GM23338 (cell line): ENCODE data around the gene CPNE4. TPM values are rescaled to one million over a fixed set of nuclear protein-coding genes. Genes with fewer than 3 reads are reported as not detected.

Experiments used
- ATAC-seq: fragments of 200-7000 bp; cut with Tn5 transposase; 3 replicates; pipeline ENCODE4 v1.9.1; 2020
- DNase-seq: peaks from one replicate; pipeline ENCODE4 v3.0.0-alpha.2; 2015; ENCODE audit warnings: low spot score
- H2AFZ ChIP-seq: fragments of 200-600 bp; sonication (generic); 2 replicates; pipeline ENCODE4 v1.8.0; 2016; ENCODE audit warnings: antibody characterized with exemption, mild to moderate bottlenecking, moderate library complexity
- H3F3A ChIP-seq: fragments of 200-600 bp; sonication (generic); replicated peaks from 2 replicates; pipeline ENCODE4 v1.8.0; 2017; ENCODE audit warnings: antibody characterized with exemption, mixed run types, low read depth
- H3K27ac ChIP-seq: fragments of 200-600 bp; sonication (generic); 2 replicates; pipeline ENCODE4 v1.6.1; 2016; ENCODE audit warnings: low read depth
- H3K27me3 ChIP-seq: fragments of 200-600 bp; sonication (generic); 2 replicates; pipeline ENCODE4 v1.8.0; 2016; ENCODE audit warnings: mild to moderate bottlenecking, mixed run types, moderate library complexity; ENCODE audit not compliant: insufficient read depth
- H3K36me3 ChIP-seq: fragments of 200-600 bp; sonication (generic); 2 replicates; pipeline ENCODE4 v1.8.0; 2016; ENCODE audit warnings: mild to moderate bottlenecking; ENCODE audit not compliant: insufficient read depth
- H3K4me1 ChIP-seq: fragments of 200-600 bp; sonication (generic); 2 replicates; pipeline ENCODE4 v1.8.0; 2016; ENCODE audit warnings: mild to moderate bottlenecking, moderate library complexity; ENCODE audit not compliant: insufficient read depth
- H3K4me2 ChIP-seq: fragments of 200-600 bp; sonication (generic); 2 replicates; pipeline ENCODE4 v1.7.1; 2017; ENCODE audit warnings: mixed run types
- H3K4me3 ChIP-seq: fragments of 200-600 bp; sonication (generic); 2 replicates; pipeline ENCODE4 v1.6.1; 2016; ENCODE audit warnings: mixed run types
- H3K79me2 ChIP-seq: fragments of 200-600 bp; sonication (generic); replicated peaks from 2 replicates; pipeline ENCODE4 v1.8.0; 2017; ENCODE audit warnings: mild to moderate bottlenecking; ENCODE audit not compliant: insufficient read depth
- H3K9me2 ChIP-seq: fragments of 200-600 bp; sonication (generic); 2 replicates; pipeline ENCODE4 v1.8.0; 2017; ENCODE audit not compliant: insufficient read depth
- H4K20me1 ChIP-seq: fragments of 200-600 bp; sonication (generic); replicated peaks from 2 replicates; pipeline ENCODE4 v1.8.0; 2017; ENCODE audit warnings: mild to moderate bottlenecking; ENCODE audit not compliant: insufficient read depth
- H3K27ac Mint-ChIP-seq: 2 replicates; pipeline ENCODE4 v1.8.0; 2020; ENCODE audit warnings: inconsistent platforms, mild to moderate bottlenecking, moderate library complexity, mixed read lengths
- H3K27me3 Mint-ChIP-seq: 3 replicates; pipeline ENCODE4 v1.8.0; 2022; ENCODE audit warnings: low read depth, mild to moderate bottlenecking, moderate library complexity, mixed read lengths, inconsistent platforms; ENCODE audit not compliant: insufficient read depth, poor library complexity
- H3K36me3 Mint-ChIP-seq: 3 replicates; pipeline ENCODE4 v1.8.0; 2021; ENCODE audit warnings: low read depth, mild to moderate bottlenecking, inconsistent platforms, moderate library complexity, mixed read lengths
- H3K4me1 Mint-ChIP-seq: 3 replicates; pipeline ENCODE4 v1.8.0; 2020; ENCODE audit warnings: mild to moderate bottlenecking, inconsistent platforms, mixed read lengths
- H3K4me3 Mint-ChIP-seq: 3 replicates; pipeline ENCODE4 v1.8.0; 2021; ENCODE audit warnings: moderate library complexity, mild to moderate bottlenecking, inconsistent platforms, mixed read lengths
- H3K9me3 Mint-ChIP-seq: 3 replicates; pipeline ENCODE4 v1.8.0; 2020; ENCODE audit warnings: moderate library complexity, mild to moderate bottlenecking, inconsistent platforms, mixed read lengths
- CTCF ChIP-seq, 2 experiments: fragments of 200-600 bp in 1 of 2; sonication (generic) in 1 of 2; conservative IDR thresholded peaks; 2 replicates each; pipeline versions ENCODE4 v1.5.1 to v1.6.1; 2016 to 2017; ENCODE audit warnings: antibody characterized with exemption in 2 of 2, low read depth in 2 of 2, mild to moderate bottlenecking in 2 of 2, moderate library complexity in 1 of 2
- EZH2phosphoT487 ChIP-seq: fragments of 200-600 bp; sonication (generic); IDR thresholded peaks from one replicate; pipeline ENCODE4 v1.8.1; 2018; ENCODE audit warnings: antibody characterized with exemption; ENCODE audit not compliant: unreplicated experiment
- JUNB ChIP-seq: IDR thresholded peaks from one replicate; pipeline ENCODE4 v1.6.1; 2016; ENCODE audit warnings: antibody characterized with exemption; ENCODE audit not compliant: unreplicated experiment
- NANOG ChIP-seq: IDR thresholded peaks from 2 replicates; pipeline ENCODE4 v1.6.1; 2016; ENCODE audit warnings: antibody characterized with exemption, borderline replicate concordance
- POLR2AphosphoS5 ChIP-seq: IDR thresholded peaks from 2 replicates; pipeline ENCODE4 v1.6.1; 2016; ENCODE audit warnings: antibody characterized with exemption, low read depth
- ZNF114 ChIP-seq: fragments of 250-450 bp; sonication (Bioruptor Pico); IDR thresholded peaks from 2 replicates; pipeline ENCODE4 v1.5.0; 2020; ENCODE audit warnings: mild to moderate bottlenecking, moderate library complexity
- ZNF331 ChIP-seq: fragments of 250-450 bp; sonication (Bioruptor Pico); IDR thresholded peaks from 2 replicates; pipeline ENCODE4 v1.5.0; 2020; ENCODE audit warnings: low read depth, mild to moderate bottlenecking, moderate library complexity
- ZNF462 ChIP-seq: fragments of 250-450 bp; sonication (Bioruptor Pico); IDR thresholded peaks from 2 replicates; pipeline ENCODE4 v1.5.0; 2020; ENCODE audit warnings: mild to moderate bottlenecking, moderate library complexity
- polyA plus RNA-seq: library from polyadenylated mRNA; unstranded; fragments of >200 nt; fragmentation: Nextera tagmentation; extraction: Ambion mirVana; gene quantifications from 2 replicates; pipeline ENCODE4 v1.2.1, GENCODE V29; 2016
- total RNA-seq: library from RNA; depleted of rRNA; stranded (reverse); fragments of >200 nt; shearing (Covaris generic); gene quantifications from 2 replicates; pipeline ENCODE4 v1.2.3, GENCODE V29; 2014

The CPNE4 gene
- total and polyA plus RNA-seq, 2 experiments from 2014 or later = 2.0 to 6.5 TPM

GRCh38 chr3:131846296-131846924, 188.4 kb downstream of the CPNE4 start (continued):
- no peak for TF ChIP-seq NANOG

- DNase-seq = no peak
These were observed 191.6 kb downstream of the CPNE4 start for GRCh38 chr3:131843174-131843573.

GRCh38 chr3:131840156-131840797, 194.5 kb downstream of the CPNE4 start:
- Mint-ChIP-seq H3K4me1 (no peaks in the 10 kb centered on the region), H3K27me3 (peaks cover 1% of the 10 kb centered on the region), H3K9me3 (no peaks in the 10 kb centered on the region), H3K36me3 (no peaks in the 10 kb centered on the region), H3K4me3 (no peak overlapping the region), H3K27ac (no peak overlapping the region)
- no peak for DNase-seq
- H4K20me1 ChIP-seq = no peaks in the 10 kb centered on the region
- no peak overlapping the region for H3K4me3 ChIP-seq
- no peaks in the 10 kb centered on the region for H3K27me3 ChIP-seq
- no peaks in the 10 kb centered on the region for H3K4me1 ChIP-seq
- H2AFZ ChIP-seq = no peak overlapping the region
- H3F3A ChIP-seq = no peaks in the 10 kb centered on the region
- H3K9me2 ChIP-seq = 0 out of 2 replicates have a peak, but pooled peaks cover 2% of the 10 kb centered on the region
- H3K4me2 ChIP-seq = no peak overlapping the region
- no peak for ATAC-seq
- H3K36me3 ChIP-seq = no peaks in the 10 kb centered on the region
- H3K79me2 ChIP-seq = no peaks in the 10 kb centered on the region
- H3K27ac ChIP-seq = no peak overlapping the region
- TF ChIP-seq ZNF462 (CRISPR knock-in tag) (no peak), NANOG (no peak), POLR2AphosphoS5 (no peak), ZNF114 (CRISPR knock-in tag) (no peak), ZNF331 (no peak)

More at GRCh38 chr3:131843174-131843573, 191.6 kb downstream of the CPNE4 start:
- no peak overlapping the region for H3K27ac ChIP-seq
- H3K36me3 ChIP-seq = no peaks in the 10 kb centered on the region
- H3K4me2 ChIP-seq = no peak overlapping the region
- Mint-ChIP-seq H3K27ac (no peak overlapping the region), H3K4me3 (no peak overlapping the region), H3K36me3 (no peaks in the 10 kb centered on the region), H3K4me1 (no peaks in the 10 kb centered on the region), H3K27me3 (peaks cover 1% of the 10 kb centered on the region), H3K9me3 (no peaks in the 10 kb centered on the region)
- no peaks in the 10 kb centered on the region for H3K27me3 ChIP-seq
- no peaks in the 10 kb centered on the region for H3K79me2 ChIP-seq
- H3F3A ChIP-seq = no peaks in the 10 kb centered on the region
- ATAC-seq = no peak
- no peak overlapping the region for H2AFZ ChIP-seq
- H3K4me1 ChIP-seq = no peaks in the 10 kb centered on the region
- no peak for TF ChIP-seq ZNF114 (CRISPR knock-in tag)
- no peak for TF ChIP-seq ZNF331
- no peak for TF ChIP-seq POLR2AphosphoS5
- TF ChIP-seq CTCF (conservative IDR thresholded peaks at IDR 0.05; ENCODE audit: low read depth in 2 of 2) = no peak
- TF ChIP-seq JUNB = no peak
- no peak for TF ChIP-seq EZH2phosphoT487
- TF ChIP-seq NANOG = no peak
- H3K9me2 ChIP-seq = 0 out of 2 replicates have a peak, but pooled peaks cover 2% of the 10 kb centered on the region
- H3K4me3 ChIP-seq = no peak overlapping the region
- H4K20me1 ChIP-seq = no peaks in the 10 kb centered on the region
